Measurements from ENCODE around the gene KRTAP10-10.
"Not testable (repeated sequence)": the region's sequence is repeated elsewhere in the genome, so short reads cannot be mapped to it uniquely, and the experiment has no call there.

KRTAP10-10 gene, protein sequence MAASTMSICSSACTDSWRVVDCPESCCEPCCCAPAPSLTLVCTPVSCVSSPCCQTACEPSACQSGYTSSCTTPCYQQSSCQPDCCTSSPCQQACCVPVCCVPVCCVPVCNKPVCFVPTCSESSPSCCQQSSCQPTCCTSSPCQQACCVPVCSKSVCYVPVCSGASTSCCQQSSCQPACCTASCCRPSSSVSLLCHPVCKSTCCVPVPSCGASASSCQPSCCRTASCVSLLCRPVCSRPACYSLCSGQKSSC

DNA sequence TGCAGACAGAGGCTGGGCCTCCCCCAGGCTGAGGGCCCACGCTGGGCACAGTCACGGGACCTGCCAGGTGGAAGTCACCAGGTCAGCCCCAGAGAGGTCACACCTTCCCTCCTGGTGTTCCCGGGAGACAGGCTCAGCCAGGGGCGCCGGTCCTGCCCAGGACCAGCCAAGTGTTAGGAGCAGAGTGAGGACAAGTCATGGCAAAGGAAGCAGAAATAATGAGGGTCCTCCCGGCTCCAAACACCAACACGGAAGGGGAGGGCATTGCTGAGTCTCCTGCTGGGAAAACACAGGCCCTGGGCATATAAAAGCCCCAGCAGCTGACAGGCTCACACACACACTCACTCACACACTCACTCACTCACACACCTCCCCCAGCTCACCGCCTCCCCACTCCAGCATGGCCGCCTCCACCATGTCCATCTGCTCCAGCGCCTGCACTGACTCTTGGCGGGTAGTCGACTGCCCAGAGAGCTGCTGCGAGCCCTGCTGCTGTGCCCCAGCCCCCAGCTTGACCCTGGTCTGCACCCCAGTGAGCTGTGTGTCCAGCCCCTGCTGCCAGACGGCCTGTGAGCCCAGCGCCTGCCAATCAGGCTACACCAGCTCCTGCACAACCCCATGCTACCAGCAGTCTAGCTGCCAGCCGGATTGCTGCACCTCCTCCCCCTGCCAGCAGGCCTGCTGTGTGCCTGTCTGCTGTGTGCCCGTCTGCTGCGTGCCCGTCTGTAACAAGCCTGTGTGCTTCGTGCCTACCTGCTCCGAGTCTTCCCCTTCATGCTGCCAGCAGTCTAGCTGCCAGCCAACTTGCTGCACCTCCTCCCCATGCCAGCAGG, at the start of gene KRTAP10-10:
Gene KRTAP10-10, plus strand, starts transcription at position 339 of the 833 bp plus-strand sequence. Its CDS starts 62 bp downstream, at position 401.
- no peak for DNase-seq

DNA sequence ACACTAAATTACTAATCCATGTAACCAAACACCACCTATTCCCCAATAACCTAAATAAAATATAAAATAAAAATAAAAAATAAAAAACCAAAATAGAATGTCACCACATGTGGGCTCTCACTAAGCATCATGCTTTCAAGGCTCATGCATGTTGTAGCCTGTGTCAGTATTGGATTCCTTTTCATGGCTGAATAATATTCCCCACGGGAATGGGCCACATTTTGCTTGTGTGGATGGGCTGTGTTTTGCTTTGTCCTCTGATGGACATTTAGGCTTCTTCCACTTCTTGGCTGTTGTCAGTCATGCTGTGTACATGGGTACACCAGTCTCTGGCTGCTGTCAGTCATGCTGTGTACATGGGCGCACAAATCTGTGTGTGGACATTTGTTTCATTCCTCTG, 48.1 kb upstream of the KRTAP10-10 start:
- no peak for DNase-seq

DNA sequence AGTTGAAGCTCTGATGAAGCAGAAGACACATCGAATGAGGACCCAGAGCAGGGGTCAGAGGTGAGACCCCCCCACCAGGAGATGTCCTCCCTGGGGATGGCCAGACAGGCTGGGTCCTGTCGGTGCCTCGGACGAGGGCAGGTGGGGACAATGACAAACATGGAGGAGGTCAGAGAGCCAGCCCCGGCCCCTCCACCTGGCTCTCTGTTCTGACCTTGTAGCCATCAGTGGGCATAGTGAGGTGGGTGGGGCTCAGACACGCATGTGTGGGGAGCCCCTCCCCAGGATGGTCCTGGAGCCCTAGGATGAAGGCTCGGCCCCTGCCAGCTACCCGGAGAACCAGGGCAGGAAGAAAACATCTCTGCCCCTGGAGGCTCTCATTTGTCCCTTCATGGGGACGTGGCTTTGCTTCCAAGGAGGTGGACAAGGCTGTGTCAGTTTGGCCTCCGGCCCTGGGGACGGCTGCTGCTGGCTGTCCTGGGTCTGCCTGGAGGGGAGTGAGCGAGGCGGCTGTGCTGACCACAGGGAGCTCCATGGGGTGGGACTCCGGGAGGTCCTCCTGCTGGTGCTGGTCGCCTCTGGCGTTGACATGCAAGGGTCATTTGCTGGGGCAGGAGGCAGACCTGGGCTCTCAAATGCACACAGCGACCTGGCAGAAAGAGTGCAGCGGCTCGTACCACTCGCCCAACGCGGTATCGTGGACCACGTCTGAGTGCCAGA, 47.4 kb upstream of the KRTAP10-10 start:
- no peak for DNase-seq

DNA sequence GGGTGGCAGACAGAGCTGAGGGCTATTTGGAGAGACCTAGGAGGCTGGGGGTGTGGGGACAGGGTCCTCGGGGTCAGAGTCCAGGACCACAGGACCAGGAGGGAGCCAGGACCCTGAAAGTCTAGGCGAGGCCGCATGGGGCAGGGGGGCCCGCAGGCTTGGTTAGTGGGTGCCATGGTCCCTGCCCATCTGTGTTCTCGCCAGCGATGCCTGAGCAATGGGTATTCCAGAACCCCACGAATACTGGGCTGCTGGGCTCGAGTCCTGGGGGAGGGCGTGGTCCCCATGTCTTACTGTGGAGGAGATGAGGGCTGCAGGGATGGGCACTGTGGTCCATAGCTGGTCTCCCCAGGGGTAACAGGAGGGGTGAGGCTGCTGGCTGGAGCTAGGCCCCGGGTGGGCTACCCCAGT, 46.8 kb upstream of the KRTAP10-10 start:
- DNase-seq, result no peak

DNA sequence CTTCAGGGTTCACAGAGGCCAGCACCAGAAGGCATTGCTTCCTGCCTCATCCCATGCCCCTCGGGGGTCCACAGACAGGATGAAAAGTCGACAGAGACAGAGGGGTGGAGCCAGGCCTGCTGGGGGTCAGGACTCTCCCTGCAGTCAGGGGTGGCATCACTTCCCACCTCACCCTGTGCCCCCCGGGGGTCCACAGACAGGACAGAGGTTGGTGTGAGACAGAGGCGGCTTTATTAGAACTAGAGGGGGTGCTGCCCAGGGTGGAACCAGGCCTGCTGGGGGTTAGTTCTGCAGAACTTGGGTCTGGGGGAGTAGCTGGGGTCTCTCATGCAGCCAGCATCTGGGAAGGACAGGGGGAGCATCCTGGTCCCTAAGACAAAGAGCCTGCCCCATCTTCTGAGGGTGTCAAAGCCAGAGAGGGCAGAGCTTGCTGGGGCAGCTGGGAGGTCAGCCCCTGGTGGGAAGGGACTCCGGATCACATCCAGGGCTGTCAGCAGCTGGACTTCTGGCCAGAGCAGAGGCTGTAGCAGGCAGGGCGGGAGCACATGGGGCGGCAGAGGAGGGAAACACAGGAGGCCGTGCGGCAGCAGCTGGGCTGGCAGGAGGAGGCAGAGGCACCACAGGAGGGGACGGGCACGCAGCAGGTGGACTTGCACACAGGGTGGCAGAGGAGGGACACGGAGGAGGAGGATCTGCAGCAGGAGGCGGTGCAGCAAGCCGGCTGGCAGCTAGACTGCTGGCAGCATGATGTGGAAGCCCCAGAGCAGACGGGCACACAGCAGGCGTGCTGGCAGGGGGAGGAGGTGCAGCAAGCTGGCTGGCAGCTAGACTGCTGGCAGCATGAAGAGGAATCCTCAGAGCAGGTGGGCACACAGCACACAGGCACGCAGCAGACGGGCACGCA, 46.0 kb upstream of the KRTAP10-10 start:
- DNase-seq, result not testable (repeated sequence)

DNA sequence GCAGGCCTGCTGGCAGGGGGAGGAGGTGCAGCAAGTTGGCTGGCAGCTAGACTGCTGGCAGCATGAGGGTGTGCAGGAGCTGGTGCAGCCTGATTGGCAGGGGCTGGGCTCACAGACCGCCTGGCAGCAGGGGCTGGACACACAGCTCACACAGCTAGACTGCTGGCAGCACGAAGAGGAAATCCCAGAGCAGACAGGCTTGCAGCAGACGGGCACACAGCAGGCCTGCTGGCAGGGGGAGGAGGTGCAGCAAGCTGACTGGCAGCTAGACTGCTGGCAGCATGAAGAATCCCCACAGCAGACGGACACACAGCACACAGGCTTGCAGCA, 45.4 kb upstream of the KRTAP10-10 start:
- not testable (repeated sequence) for DNase-seq

DNA sequence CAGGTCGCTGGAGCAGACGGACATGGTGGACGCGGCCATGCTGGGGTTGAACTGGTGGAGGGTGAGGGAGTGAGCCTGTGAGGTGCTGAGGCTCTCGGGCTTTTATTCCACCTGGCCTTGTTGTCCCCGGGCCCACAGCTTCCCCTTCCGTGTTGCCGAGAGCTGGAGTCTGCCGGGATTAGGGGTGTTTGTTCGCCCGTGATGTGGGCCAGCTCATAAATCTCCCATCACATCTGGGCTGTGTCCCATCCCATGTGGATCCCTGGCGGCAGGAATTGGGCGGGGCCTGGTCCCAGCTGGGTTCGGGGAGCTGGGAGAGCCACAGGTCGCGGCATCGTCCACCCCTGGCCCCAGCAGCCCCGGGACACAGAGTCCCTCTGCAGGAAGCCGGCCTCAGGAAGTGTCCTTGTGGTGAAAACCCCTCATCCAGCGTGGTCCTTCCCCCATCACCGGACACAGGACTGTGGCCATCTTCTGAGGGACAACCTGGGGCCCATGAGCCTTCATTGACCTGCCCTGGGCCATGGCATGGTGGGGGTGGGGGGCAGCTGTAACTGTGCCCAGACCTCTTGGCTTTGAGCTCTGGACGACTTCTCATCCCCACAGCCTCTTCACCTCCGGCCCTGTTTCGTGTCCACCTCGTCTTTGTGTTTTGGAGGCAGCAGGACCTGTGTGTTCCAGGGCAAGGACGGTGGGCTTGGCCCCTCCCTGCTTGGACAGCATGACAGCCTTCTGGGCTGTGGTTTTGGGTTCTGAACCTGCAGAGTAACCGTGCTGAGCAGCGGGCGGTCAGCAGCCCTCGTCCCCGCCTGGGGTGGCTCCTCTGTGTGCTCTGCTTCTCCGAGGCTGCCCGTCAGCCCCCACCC, 44.5 kb upstream of the KRTAP10-10 start, which contains the start of gene KRTAP10-6:
Gene KRTAP10-6, minus strand, starts transcription at position 60 of the 866 bp plus-strand sequence. Its CDS starts 21 bp downstream, at position 39.
- DNase-seq, result no peak

DNA sequence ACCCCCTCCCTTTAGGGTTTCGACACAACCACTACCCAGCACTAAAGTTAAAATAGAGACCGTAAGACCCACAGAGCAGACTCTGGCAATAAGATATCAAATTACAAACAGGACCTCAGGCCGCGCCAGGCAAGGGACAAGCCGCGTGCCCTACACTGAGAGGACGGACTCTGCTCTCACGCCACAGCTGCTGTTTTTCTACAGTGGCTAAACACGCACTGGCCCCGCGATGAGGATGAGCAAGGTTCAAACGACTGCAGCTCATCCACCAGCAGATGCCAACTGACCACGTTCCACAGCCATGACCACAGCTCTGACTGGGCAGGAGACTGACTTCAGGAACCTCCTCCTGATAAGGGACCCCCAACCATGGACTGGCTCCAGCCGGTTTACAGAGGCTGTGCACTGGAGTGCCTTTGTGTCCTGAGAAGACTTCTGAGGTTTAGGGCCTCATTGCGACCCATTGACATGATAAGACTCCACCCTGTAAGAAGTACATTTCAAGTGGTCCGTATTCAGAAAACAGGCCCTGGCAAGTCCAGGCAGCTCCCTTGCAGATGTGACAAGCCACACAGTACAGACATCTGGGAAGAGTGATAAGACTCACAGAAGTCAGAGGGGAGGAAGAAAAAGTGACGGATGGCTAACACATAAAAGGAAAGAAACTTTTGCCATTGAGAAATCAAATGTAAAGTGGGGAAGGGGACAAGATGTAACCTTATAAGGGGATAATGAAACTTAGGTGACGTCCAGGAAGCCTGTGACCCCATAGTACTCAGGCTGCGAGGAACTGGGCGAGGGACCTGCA, 43.4 kb upstream of the KRTAP10-10 start:
- DNase-seq, result no peak

DNA sequence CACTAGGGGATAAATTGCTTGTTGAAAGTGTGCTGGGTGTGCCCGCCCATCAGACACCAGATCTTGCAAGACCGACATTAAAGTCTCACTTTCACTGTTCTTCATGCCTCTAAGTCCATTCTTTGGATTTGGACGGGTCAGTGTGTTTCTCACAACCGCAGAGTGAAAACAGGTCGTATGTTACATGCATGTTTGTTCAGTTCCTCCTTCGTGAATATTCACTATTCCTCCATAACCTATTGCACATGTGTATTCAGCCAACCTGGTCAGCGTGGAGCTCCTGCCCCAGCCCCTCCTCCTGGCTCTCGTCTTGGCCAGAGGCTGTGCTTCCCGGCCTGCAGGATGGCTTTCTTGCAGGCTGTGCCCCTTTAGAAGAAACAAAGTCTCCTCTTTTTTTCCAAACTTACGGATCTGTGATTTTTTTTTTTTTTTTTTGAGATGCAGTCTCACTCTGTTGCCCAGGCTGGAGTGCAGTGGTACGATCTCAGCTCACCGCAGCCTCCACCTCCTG, 42.7 kb upstream of the KRTAP10-10 start:
- no peak for DNase-seq

DNA sequence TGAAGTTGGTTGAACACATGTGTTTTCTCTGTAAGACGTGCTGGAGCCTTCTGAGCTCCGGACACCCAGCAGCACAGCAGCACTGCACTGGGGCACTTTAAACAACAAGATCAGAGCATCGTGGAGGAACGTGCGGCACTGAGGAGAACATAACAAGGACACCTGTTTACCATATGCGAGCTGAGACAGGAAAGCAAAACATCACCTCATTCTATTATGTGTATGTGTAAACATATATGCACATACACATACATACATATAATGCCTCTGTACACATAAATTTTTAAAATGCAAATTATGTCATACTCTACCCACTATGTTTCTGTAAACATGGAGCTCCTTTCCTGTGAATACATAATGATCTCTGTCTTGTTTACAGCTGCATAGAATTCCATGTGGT, 41.6 kb upstream of the KRTAP10-10 start:
- no peak for DNase-seq

DNA sequence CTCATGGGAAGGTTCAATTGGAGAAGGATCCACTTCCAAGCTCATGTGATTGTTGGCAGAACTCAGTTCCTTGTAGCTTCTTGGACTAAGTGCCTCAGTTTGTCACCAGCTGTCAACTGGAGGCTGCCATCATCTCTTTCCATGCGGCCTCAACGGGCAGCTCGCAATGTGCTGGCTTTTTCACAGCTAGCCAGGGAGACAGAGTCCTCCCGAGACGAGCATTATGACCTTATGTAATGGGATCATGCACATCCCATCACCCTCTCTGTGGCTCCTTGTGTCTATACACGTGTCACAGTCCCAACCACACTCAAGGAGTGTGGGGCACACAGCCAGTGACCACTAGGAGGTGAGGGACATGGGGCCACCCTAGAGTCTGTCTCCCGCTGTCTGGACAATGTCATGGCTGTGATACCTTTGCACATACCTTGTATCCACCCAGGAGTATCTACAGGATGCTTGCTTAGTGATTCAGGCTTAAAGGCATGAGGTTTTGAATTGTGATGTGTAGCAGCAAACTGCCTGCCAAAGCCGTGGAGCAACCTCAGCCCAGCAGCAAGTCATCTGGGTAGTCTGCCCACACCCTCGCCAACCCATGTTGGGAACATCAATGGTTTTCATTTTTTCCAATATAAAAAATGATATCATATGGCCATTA, 41.0 kb upstream of the KRTAP10-10 start:
- DNase-seq, result no peak

DNA sequence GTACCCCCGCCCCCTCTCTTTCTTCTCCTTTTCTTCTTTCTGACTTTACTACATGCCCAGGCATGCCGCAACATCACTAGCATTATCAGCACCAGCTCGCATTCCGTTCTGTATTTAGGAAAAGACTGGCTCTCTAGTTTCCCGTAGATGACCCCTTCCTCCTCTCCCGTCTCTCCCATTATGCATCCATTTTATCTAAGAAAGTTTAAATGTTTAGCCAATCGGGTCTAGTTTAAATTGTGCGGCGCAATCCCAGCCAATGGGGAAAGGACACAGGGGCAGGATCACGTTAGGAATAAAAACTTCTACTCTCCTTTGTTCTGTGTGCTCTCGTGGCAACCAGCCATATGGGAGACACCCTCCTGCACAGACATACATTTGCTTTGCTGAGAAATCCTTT, 39.1 kb upstream of the KRTAP10-10 start:
- DNase-seq, result no peak

DNA sequence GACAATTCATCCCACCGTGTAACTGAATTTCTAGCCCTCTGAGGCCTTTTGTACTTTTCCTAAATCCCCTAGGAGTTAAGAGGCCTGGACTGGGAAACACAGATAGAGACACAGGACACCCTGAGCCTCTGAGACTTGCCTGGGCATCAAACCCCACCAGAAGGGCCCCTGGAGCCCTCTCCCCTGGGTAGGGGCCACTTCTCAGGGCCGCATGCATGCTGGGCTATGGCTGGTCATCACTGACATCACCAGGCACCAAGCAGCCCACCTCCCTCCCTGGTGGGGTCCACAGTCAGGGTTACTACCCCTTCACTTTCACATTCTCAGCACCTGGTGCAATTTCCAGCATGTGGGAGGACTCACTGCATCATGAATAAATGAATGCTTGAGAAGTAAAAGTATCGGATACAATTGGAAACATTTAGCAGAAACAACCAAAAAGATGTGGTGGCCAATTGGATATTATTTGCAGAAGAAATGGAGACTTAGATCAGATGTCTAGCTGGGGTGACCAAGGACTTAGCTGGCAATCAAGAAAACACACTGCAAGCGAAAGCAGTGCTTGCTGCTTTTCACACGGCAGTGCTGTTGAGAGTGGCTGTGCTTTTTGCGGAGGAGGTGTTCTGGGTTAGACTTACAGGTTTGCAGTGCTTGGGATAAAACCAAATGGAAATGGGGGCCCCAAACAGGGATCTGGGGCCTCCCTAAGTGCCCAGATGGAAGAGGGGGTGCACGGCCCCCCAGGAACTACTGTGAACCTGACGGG, 37.7 kb upstream of the KRTAP10-10 start:
- DNase-seq, result no peak

DNA sequence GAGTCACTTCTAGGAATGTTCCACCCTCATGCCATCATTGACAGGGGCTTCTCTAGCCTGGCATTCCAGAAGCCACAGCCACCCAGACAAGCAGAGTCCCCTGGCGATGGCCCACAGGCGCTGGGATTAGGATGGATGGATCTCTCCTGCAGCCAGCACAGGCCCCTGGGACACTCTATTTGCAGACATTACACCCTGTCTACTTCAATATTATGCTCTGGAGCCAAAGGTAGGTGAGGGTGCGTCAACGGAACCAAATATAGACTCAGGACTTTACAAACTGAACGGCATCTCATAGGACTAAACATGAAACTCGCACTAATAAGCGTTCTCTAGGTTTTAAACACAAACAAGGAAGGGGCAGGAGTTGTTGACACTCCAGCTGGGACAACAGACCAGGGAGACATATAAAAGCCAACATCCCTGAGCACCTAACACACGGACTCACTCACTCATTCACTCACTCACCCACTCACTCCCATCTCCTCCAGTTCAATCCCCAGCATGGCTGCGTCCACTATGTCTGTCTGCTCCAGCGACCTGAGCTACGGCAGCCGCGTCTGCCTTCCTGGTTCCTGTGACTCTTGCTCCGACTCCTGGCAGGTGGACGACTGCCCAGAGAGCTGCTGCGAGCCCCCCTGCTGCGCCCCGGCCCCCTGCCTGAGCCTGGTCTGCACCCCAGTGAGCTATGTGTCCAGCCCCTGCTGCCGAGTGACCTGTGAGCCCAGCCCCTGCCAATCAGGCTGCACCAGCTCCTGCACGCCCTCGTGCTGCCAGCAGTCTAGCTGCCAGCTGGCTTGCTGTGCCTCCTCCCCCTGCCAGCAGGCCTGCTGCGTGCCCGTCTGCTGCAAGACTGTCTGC, 36.8 kb upstream of the KRTAP10-10 start, which contains the start of gene KRTAP10-7:
Gene KRTAP10-7, plus strand, starts transcription at position 480 of the 861 bp plus-strand sequence. Its CDS starts 25 bp downstream, at position 505.
- DNase-seq, result not testable (repeated sequence)

DNA sequence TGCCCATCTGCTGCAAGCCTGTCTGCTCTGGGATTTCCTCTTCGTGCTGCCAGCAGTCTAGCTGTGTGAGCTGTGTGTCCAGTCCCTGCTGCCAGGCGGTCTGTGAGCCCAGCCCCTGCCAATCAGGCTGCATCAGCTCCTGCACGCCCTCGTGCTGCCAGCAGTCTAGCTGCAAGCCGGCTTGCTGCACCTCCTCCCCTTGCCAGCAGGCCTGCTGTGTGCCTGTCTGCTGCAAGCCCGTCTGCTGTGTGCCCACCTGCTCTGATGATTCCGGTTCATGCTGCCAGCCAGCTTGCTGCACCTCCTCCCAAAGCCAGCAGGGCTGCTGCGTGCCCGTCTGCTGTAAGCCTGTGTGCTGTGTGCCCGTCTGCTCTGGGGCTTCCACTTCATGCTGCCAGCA, 36.1 kb upstream of the KRTAP10-10 start:
- not testable (repeated sequence) for DNase-seq

DNA sequence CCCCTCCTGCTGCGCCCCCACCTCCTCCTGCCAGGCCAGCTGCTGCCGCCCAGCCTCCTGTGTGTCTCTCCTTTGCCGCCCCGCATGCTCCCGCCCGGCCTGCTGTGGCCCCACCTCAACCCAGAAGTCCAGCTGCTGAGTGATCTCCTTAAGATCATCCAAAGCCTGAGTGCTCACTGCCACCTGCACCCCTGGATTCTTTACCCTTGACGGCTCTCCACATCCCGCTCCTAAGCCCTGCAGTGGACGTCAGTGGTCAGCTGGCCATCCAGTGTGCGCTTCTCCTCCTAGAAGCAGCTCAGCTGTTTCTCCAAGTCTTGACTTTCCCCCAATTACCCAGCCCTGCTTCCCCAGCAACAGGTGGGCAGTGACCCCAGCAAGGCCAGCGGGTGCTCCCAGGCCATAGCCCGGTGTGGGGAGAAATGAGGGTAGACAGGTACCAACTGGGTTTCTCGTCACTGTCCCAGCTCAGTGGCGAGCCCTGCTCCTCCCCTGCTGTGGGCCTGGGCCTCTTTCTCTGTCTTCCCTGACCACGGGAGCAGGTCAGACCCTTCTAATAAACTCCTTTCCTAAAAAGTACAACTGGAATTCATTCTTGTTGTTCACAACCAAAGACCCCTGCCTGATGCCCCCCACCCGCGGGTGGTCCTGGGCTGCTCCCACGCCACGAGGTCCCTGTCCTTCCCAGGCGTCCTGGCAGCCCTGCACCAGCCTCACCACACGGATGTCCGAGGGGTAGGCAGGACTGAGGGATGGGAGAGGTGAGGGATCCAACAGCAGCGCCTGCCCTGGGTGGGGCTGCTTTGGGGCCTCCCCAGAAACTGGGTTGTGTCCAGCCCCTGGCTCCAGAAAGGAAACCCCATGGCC, 35.3 kb upstream of the KRTAP10-10 start:
- DNase-seq, result no peak

DNA sequence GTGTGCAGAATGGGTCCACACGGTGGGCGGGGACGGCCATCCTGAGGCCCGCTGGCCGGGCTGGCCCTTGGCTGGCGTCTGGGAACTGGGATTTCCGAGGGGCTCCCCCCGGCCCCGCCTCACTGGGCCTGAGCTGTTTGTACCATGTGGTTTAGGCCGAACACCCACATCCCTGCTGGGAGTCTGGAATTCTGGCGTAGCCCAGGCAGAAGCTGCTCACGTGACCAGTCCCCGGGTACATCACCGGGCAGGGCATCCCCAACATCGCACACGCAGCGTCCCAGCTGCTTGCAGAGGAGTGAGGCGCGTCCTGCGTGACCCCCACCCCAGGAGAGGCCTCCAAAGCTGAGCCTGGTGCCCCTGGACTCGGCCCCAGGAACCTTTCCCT, 34.7 kb upstream of the KRTAP10-10 start:
- DNase-seq, result no peak
